Right lobe of liver (tissue), 6 donors: ENCODE measurements around the gene SLC13A5. TPM values are rescaled to one million over a fixed set of nuclear protein-coding genes. Genes with fewer than 3 reads are reported as not detected.

Experiments
- ATAC-seq, 4 donors: fragments of 200-7000 bp; cut with Tn5 transposase; one replicate each; pipeline ENCODE4 v1.9.1; 2020; ENCODE audit warnings: mild to moderate bottlenecking in 4 of 4, moderate library complexity in 4 of 4
- DNase-seq, 3 donors: peaks; one replicate each; pipeline ENCODE4 v3.0.0-alpha.2; 2020
- H3K27ac ChIP-seq, 3 donors: fragments of 200-600 bp; one replicate each; pipeline ENCODE4 v1.8.0; 2022
- H3K27me3 ChIP-seq, 2 donors: fragments of 200-600 bp; one replicate each; pipeline ENCODE4 v1.8.0; 2022
- H3K36me3 ChIP-seq, 4 donors: fragments of 200-600 bp; sonication (generic) in 1 of 4; one replicate each; pipeline versions ENCODE4 v1.5.1 to v1.8.0; 2017 to 2022; ENCODE audit warnings: control low read depth in 1 of 4
- H3K4me1 ChIP-seq, 4 donors: fragments of 200-600 bp; sonication (generic) in 1 of 4; one replicate each; pipeline versions ENCODE4 v1.5.1 to v1.8.0; 2017 to 2022; ENCODE audit warnings: control low read depth in 1 of 4
- H3K4me3 ChIP-seq, 3 donors: fragments of 200-600 bp; one replicate each; pipeline ENCODE4 v1.8.0; 2022
- H3K9me3 ChIP-seq, 4 donors: fragments of 200-600 bp; sonication (generic) in 1 of 4; one replicate each; pipeline versions ENCODE4 v1.5.1 to v1.8.0; 2017 to 2022; ENCODE audit warnings: control low read depth in 1 of 4
- CTCF ChIP-seq, 4 donors: fragments of 200-600 bp in 3 of 4; fragments of 450-650 bp in 1 of 4; IDR thresholded peaks; one replicate each; pipeline versions ENCODE4 v1.5.1 to v1.8.0; 2016 to 2022; ENCODE audit warnings: antibody characterized with exemption in 4 of 4, mild to moderate bottlenecking in 2 of 4
- POLR2A ChIP-seq: fragments of 450-650 bp; IDR thresholded peaks from one replicate; pipeline ENCODE4 v1.6.1; 2017; ENCODE audit warnings: antibody characterized with exemption, mild to moderate bottlenecking
- WGBS: methylation state at CpG from one replicate; pipeline ENCODE4 v1.1.6; 2018; ENCODE audit warnings: low coverage, low lambda C conversion rate; ENCODE audit not compliant: insufficient coverage; ENCODE audit errors: missing lambda C conversion rate; 5-methylcytosine and 5-hydroxymethylcytosine counted together
- intact Hi-C, 2 donors: fragments of 100-400 bp; cut with DNase I; formaldehyde crosslinking; loops; one replicate each; pipeline versions ENCODE4 v1.11.2 to v1.14.1; 2022
- total RNA-seq, 6 experiments: library from RNA; depleted of rRNA in 2 of 6; stranded (reverse); fragments of >200 nt in 2 of 6; fragmentation: NEBNext Ultra II Directional in 3 of 6; extraction: Animal tissue kit (Norgen Biotek cat#: 25700) in 3 of 6; gene quantifications; one replicate each; pipeline versions ENCODE4 v1.1.0 to v1.2.4, GENCODE V29; 2016 to 2023
- donor health status: DM: no; HTN: yes; CAD: no.
- donor health status: DM: no; HTN: no; CAD: no.
- donor health status: DM: no; HTN: no; CAD: no.
- donor health status: DM: no; HTN: yes; CAD: no.
- donor health status: DM: no; HTN: yes; CAD: no.

The SLC13A5 gene
- total RNA-seq, 6 experiments from 2014 or later, result 142 to 383 (median 264) TPM

GRCh38 chr17:6701719-6702118 lies 11.4 kb downstream of the SLC13A5 start:
- Histone ChIP-seq H3K4me1 (peaks cover 0 to 86% (median 44%) of the 10 kb centered on the region in 4 donors), H3K36me3 (peaks cover 0 to 55% (median 25%) of the 10 kb centered on the region in 4 donors), H3K27me3 (no peaks in the 10 kb centered on the region), H3K4me3 (no peak overlapping the region), H3K9me3 (no peaks in the 10 kb centered on the region), H3K27ac (peak overlapping the region; percentile 56 to 97 (median 87))
- 33% methylated on average over 8 of the region's 11 CpGs for WGBS
- intact Hi-C loops, result loop anchor here in 1 of 2 donors (10.0 kb wide), 1 partner anchor 93 kb away; no protein-coding TSS in a partner anchor
- DNase-seq, result no peak
- TF ChIP-seq POLR2A (no peak), CTCF (IDR thresholded peaks at IDR 0.05) (peak; percentile 16 to 53 (median 34))
- peak; percentile 9 to 19 (median 12) for ATAC-seq

GRCh38 chr17:6700948-6701307 lies 12.2 kb downstream of the SLC13A5 start:
- Histone ChIP-seq H3K4me3 (no peak overlapping the region), H3K9me3 (no peaks in the 10 kb centered on the region), H3K4me1 (peaks cover 0 to 84% (median 40%) of the 10 kb centered on the region in 4 donors), H3K27ac (peak overlapping the region; percentile 56 to 97 (median 87)), H3K27me3 (no peaks in the 10 kb centered on the region), H3K36me3 (peaks cover 0 to 63% (median 30%) of the 10 kb centered on the region in 4 donors)
- peak in 1 of 3 donors; percentile 41 for DNase-seq
- 23% methylated on average over 3 of the region's 8 CpGs for WGBS
- peak in 3 of 4 donors; percentile 1 to 7 (median 3) for ATAC-seq
- intact Hi-C loops, result loop anchor here in 1 of 2 donors (10.0 kb wide), 1 partner anchor 94 kb away; no protein-coding TSS in a partner anchor
- no peak for TF ChIP-seq CTCF (IDR thresholded peaks at IDR 0.05)
- TF ChIP-seq POLR2A, result no peak

- 36% methylated on average over 15 of the region's 16 CpGs for WGBS
- ATAC-seq, result peak; percentile 57 to 72 (median 66)
- DNase-seq, result peak in 2 of 3 donors; percentile 59 to 89
- Histone ChIP-seq H3K36me3 (peaks cover 0 to 66% (median 31%) of the 10 kb centered on the region in 4 donors), H3K27ac (peak overlapping the region; percentile 56 to 97 (median 87)), H3K9me3 (no peaks in the 10 kb centered on the region), H3K4me1 (peaks cover 0 to 80% (median 37%) of the 10 kb centered on the region in 4 donors), H3K4me3 (no peak overlapping the region), H3K27me3 (no peaks in the 10 kb centered on the region)
- intact Hi-C loops, result loop anchor here in 1 of 2 donors (10.0 kb wide), 1 partner anchor 95 kb away; no protein-coding TSS in a partner anchor
- TF ChIP-seq CTCF (IDR thresholded peaks at IDR 0.05) (no peak), POLR2A (no peak)
These were observed 12.9 kb downstream of the SLC13A5 start for GRCh38 chr17:6699997-6700947.

- no peaks in the 10 kb centered on the region for H3K27me3 ChIP-seq
- no peak for ATAC-seq
These were observed 15.2 kb downstream of the SLC13A5 start for GRCh38 chr17:6698004-6698403.

More at GRCh38 chr17:6698004-6698403, 15.2 kb downstream of the SLC13A5 start:
- peaks cover 0 to 57% (median 24%) of the 10 kb centered on the region in 4 donors for H3K4me1 ChIP-seq
- no peaks in the 10 kb centered on the region for H3K9me3 ChIP-seq
- H3K27ac ChIP-seq, result peak overlapping the region in 1 of 3 donors; percentile 97
- intact Hi-C loops, result no loop called here
- DNase-seq, result no peak
- TF ChIP-seq POLR2A, result no peak
- no peak for TF ChIP-seq CTCF (IDR thresholded peaks at IDR 0.05)
- H3K36me3 ChIP-seq, result peaks cover 0 to 80% (median 41%) of the 10 kb centered on the region in 4 donors
- no peak overlapping the region for H3K4me3 ChIP-seq
- 75% methylated on average over 2 of the region's 11 CpGs for WGBS
